SK-N-SH (cell line): Measurements from ENCODE around the gene LRRC26. TPM values are rescaled to one million over a fixed set of nuclear protein-coding genes. Genes with fewer than 3 reads are reported as not detected.

Experiments used
- CTCF ChIA-PET: fragments of 300-600, 350-600 bp; formaldehyde crosslinking; extraction: SDS; loops from one replicate; lab custom pipeline; 2021; lab: Yijun Ruan, JAX
- POLR2A ChIA-PET: fragments of 350-600 bp; sonication (Branson Sonifier 250); formaldehyde crosslinking; extraction: SDS; loops from one replicate; lab custom pipeline; 2020; ENCODE audit warnings: antibody characterized with exemption, inconsistent platforms; lab: Yijun Ruan, JAX
- DNase-seq: peaks from one replicate; pipeline ENCODE4 v3.0.0; 2012
- H2AFZ ChIP-seq: fragments of 200-600 bp; sonication (generic); 2 replicates; pipeline ENCODE4 v1.8.1; 2016; ENCODE audit warnings: antibody characterized with exemption, mild to moderate bottlenecking, low read depth
- H3F3A ChIP-seq: fragments of 200-600 bp; sonication (generic); replicated peaks from 2 replicates; pipeline ENCODE3; 2016; ENCODE audit warnings: antibody characterized with exemption, mild to moderate bottlenecking; ENCODE audit not compliant: insufficient read depth
- H3K27ac ChIP-seq, 2 experiments: fragments of 200-500 bp in 1 of 2; fragments of 200-600 bp in 1 of 2; sonication (Bioruptor generic) in 1 of 2; sonication (generic), shearing (Covaris generic) in 1 of 2; 2 replicates each; pipeline versions ENCODE4 v1.5.1 to v1.6.1; 2014 to 2016; ENCODE audit warnings: low read depth in 2 of 2, inconsistent platforms in 1 of 2, low read length in 1 of 2, mild to moderate bottlenecking in 1 of 2, mixed read lengths in 1 of 2
- H3K27me3 ChIP-seq: fragments of 200-600 bp; sonication (generic), shearing (Covaris generic); 2 replicates; pipeline ENCODE4 v1.6.1; 2016; ENCODE audit warnings: mixed run types; ENCODE audit not compliant: insufficient read depth
- H3K36me3 ChIP-seq, 2 experiments: fragments of 200-500 bp in 1 of 2; fragments of 200-600 bp in 1 of 2; sonication (Bioruptor generic) in 1 of 2; sonication (generic) in 1 of 2; replicated peaks in 1 of 2; 2 replicates each; pipeline versions ENCODE3 to v1.5.1; 2014 to 2016; ENCODE audit warnings: low read length in 1 of 2, mild to moderate bottlenecking in 1 of 2; ENCODE audit not compliant: insufficient read depth in 2 of 2, control insufficient read depth in 1 of 2
- H3K4me1 ChIP-seq, 2 experiments: fragments of 200-500 bp in 1 of 2; fragments of 200-600 bp in 1 of 2; sonication (Bioruptor generic) in 1 of 2; sonication (generic), shearing (Covaris generic) in 1 of 2; 2 replicates each; pipeline versions ENCODE4 v1.5.1 to v1.6.1; 2014 to 2016; ENCODE audit warnings: low read depth in 1 of 2, low read length in 1 of 2, mixed run types in 1 of 2; ENCODE audit not compliant: insufficient read depth in 2 of 2, control insufficient read depth in 1 of 2
- H3K4me2 ChIP-seq: fragments of 200-600 bp; sonication (generic), shearing (Covaris generic); 2 replicates; pipeline ENCODE4 v1.6.1; 2017; ENCODE audit warnings: mixed run types
- H3K4me3 ChIP-seq, 2 experiments: fragments of 200-500 bp in 1 of 2; fragments of 200-600 bp in 1 of 2; sonication (Bioruptor generic) in 1 of 2; sonication (generic), shearing (Covaris generic) in 1 of 2; 2 replicates each; pipeline versions ENCODE4 v1.5.1 to v1.8.1; 2014 to 2016; ENCODE audit warnings: low read depth in 2 of 2, inconsistent platforms in 1 of 2, low read length in 1 of 2, mild to moderate bottlenecking in 1 of 2, mixed read lengths in 1 of 2, moderate library complexity in 1 of 2
- H3K79me2 ChIP-seq: fragments of 200-600 bp; sonication (generic); 2 replicates; pipeline ENCODE4 v1.8.1; 2017; ENCODE audit warnings: mild to moderate bottlenecking; ENCODE audit not compliant: insufficient read depth
- H3K9ac ChIP-seq: fragments of 200-600 bp; sonication (generic); 2 replicates; pipeline ENCODE4 v1.6.1; 2017; ENCODE audit warnings: mixed run types
- H3K9me2 ChIP-seq: fragments of 200-600 bp; sonication (generic); 2 replicates; pipeline ENCODE4 v1.6.1; 2017; ENCODE audit warnings: mixed run types
- H3K9me3 ChIP-seq: fragments of 200-600 bp; sonication (generic); 2 replicates; pipeline ENCODE4 v1.6.1; 2017; ENCODE audit warnings: mixed run types, mild to moderate bottlenecking, moderate library complexity
- H4K20me1 ChIP-seq: fragments of 200-600 bp; sonication (generic); 2 replicates; pipeline ENCODE4 v1.6.1; 2017; ENCODE audit warnings: mild to moderate bottlenecking, mixed run types; ENCODE audit not compliant: insufficient read depth
- CTCF ChIP-seq: fragments of 200-600 bp; sonication (generic); IDR thresholded peaks from 2 replicates; pipeline ENCODE4 v1.6.1; 2017; ENCODE audit warnings: antibody characterized with exemption, mild to moderate bottlenecking, moderate library complexity
- ELF1 ChIP-seq: IDR thresholded peaks from 2 replicates; pipeline ENCODE4 v1.4.0; 2012
- EP300 ChIP-seq, 2 experiments: IDR thresholded peaks; 2 replicates each; pipeline versions ENCODE4 v1.4.0 to v1.6.1; 2012; ENCODE audit warnings: borderline replicate concordance in 1 of 2, low read depth in 1 of 2, low read length in 1 of 2
- EZH2phosphoT487 ChIP-seq: fragments of 200-600 bp; sonication (generic); IDR thresholded peaks from 2 replicates; pipeline ENCODE4 v1.6.1; 2017; ENCODE audit warnings: low read depth, mixed run types, mild to moderate bottlenecking, antibody characterized with exemption, moderate library complexity, borderline replicate concordance
- FOXJ3 ChIP-seq: sonication (generic); formaldehyde crosslinking; IDR thresholded peaks from 2 replicates; pipeline ENCODE4 v1.5.1; 2020; ENCODE audit warnings: mild to moderate bottlenecking, missing genetic modification reagents
- FOXM1 ChIP-seq: IDR thresholded peaks from 2 replicates; pipeline ENCODE4 v1.4.0; 2012; ENCODE audit warnings: low read depth, mild to moderate bottlenecking
- JUND ChIP-seq: IDR thresholded peaks from 2 replicates; pipeline ENCODE4 v1.4.0; 2012
- MEF2A ChIP-seq: IDR thresholded peaks from 2 replicates; pipeline ENCODE4 v1.4.0; 2012; ENCODE audit warnings: low read depth, borderline replicate concordance
- MXI1 ChIP-seq: IDR thresholded peaks from 2 replicates; pipeline ENCODE4 v1.6.1; 2012; ENCODE audit warnings: mild to moderate bottlenecking, low read depth, low read length, improper control_type of control experiment
- NFIC ChIP-seq: IDR thresholded peaks from 2 replicates; pipeline ENCODE4 v1.4.0; 2012; ENCODE audit warnings: borderline replicate concordance
- PBX3 ChIP-seq: IDR thresholded peaks from 2 replicates; pipeline ENCODE4; 2012
- SMC3 ChIP-seq: IDR thresholded peaks from 2 replicates; pipeline ENCODE4 v1.6.1; 2012; ENCODE audit warnings: low read depth, low read length, improper control_type of control experiment
- TCF12 ChIP-seq: IDR thresholded peaks from 2 replicates; pipeline ENCODE4 v1.4.0; 2012
- TEAD4 ChIP-seq: IDR thresholded peaks from 2 replicates; pipeline ENCODE4 v1.4.0; 2012; ENCODE audit warnings: mild to moderate bottlenecking, borderline replicate concordance; ENCODE audit not compliant: insufficient read depth
- USF2 ChIP-seq: fragments of 150-350 bp; IDR thresholded peaks from 2 replicates; pipeline ENCODE4 v1.6.1; 2017; ENCODE audit warnings: antibody characterized with exemption, low read length, low read depth, borderline replicate concordance
- YY1 ChIP-seq: IDR thresholded peaks from 2 replicates; pipeline ENCODE4 v1.4.0; 2012; ENCODE audit warnings: low read depth, mild to moderate bottlenecking
- WGBS: methylation state at CpG from one replicate; pipeline ENCODE4 v1.1.6; 2017; ENCODE audit warnings: low lambda C conversion rate; 5-methylcytosine and 5-hydroxymethylcytosine counted together
- polyA plus RNA-seq, 3 experiments: library from polyadenylated mRNA; depleted of rRNA; stranded (reverse); fragments of >200 nt; gene quantifications; 2 replicates each; pipeline ENCODE4 v1.2.3, GENCODE V29; 2012
- TF ChIP-seq, protein P1 (sequence below): IDR thresholded peaks from 2 replicates; pipeline ENCODE4 v1.4.0; 2012; ENCODE audit warnings: low read depth, borderline replicate concordance

LRRC26 gene
- polyA plus RNA-seq, 1 of the 3 experiments (the other 2 are of a cell fraction): not detected

DNA sequence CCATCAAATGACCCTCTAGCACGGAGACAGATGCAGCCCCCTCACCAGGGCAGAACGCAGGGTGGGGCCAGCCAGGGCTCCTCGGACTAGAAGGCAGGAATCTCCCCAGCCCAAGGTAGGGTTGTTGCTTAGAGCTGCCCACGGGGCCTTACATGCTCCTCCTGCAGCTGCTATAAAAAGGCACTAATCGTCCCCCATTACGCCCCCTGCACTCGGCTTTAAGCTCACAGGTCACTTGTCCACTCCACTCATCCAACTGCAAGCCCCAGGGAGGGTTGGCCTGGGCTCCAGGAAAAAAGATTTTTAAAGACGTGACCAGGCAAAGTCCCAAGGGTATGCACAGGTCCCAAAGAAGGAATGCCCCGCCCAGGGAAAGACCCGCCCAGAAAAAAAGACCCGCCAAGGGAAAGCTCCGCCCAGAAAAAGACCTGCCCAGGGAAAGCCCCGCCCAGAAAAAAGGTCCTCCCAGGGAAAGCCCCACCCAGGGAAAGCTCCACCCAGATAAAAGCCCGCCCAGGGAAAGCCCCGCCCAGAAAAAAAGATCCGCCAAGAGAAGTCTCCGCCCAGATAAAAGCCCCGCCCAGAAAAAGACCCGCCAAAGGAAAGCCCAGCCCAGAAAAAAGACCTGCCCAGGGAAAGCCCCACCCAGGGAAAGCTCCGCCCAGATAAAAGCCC is 19.8 kb downstream of the LRRC26 start:
- H3K27ac ChIP-seq: no peak overlapping the region
- H3F3A ChIP-seq: no peaks in the 10 kb centered on the region
- H2AFZ ChIP-seq: no peak overlapping the region
- no peak overlapping the region for H3K9ac ChIP-seq
- no peak overlapping the region for H3K4me2 ChIP-seq
- DNase-seq: no peak
- H3K9me2 ChIP-seq: no peaks in the 10 kb centered on the region
- no peaks in the 10 kb centered on the region for H3K9me3 ChIP-seq
- TF ChIP-seq PBX3: no peak
- TF ChIP-seq MEF2A: no peak
- TF ChIP-seq SMC3: no peak
- no peak for TF ChIP-seq EZH2phosphoT487
- TF ChIP-seq EP300 (IDR thresholded peaks at IDR 0.05; ENCODE audit: borderline replicate concordance in 1 of 2, low read depth in 1 of 2, low read length in 1 of 2): no peak
- no peak for TF ChIP-seq CTCF
- no peak for TF ChIP-seq TEAD4
- TF ChIP-seq TCF12: no peak
- TF ChIP-seq FOXM1: no peak
- no peak for TF ChIP-seq USF2
- TF ChIP-seq JUND: no peak
- no peak for TF ChIP-seq FOXJ3 (CRISPR knock-in tag)
- no peak for TF ChIP-seq MXI1
- TF ChIP-seq YY1: no peak
- TF ChIP-seq NFIC: no peak
- TF ChIP-seq, protein P1, sequence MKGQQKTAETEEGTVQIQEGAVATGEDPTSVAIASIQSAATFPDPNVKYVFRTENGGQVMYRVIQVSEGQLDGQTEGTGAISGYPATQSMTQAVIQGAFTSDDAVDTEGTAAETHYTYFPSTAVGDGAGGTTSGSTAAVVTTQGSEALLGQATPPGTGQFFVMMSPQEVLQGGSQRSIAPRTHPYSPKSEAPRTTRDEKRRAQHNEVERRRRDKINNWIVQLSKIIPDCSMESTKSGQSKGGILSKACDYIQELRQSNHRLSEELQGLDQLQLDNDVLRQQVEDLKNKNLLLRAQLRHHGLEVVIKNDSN: no peak
- no peak for TF ChIP-seq ELF1
- no peaks in the 10 kb centered on the region for H3K36me3 ChIP-seq
- H4K20me1 ChIP-seq: no peaks in the 10 kb centered on the region
- ChIA-PET CTCF (interaction anchor here (0.6 to 2.0 kb wide), 3 partner anchors 26 to 410 kb away, joined by 3 to 7 read pairs (median 4); no protein-coding TSS in a partner anchor), POLR2A (interaction anchor here (1.7 kb wide), 1 partner anchor 11 kb away, joined by 6 read pairs; the partner anchor contains the start of gene GRIN1)
- H3K27me3 ChIP-seq: no peaks in the 10 kb centered on the region
- H3K4me3 ChIP-seq: no peak overlapping the region
- H3K79me2 ChIP-seq: no peaks in the 10 kb centered on the region
- no peaks in the 10 kb centered on the region for H3K4me1 ChIP-seq
- WGBS: 77% methylated on average over 17 of the region's 20 CpGs
